GM19468 (cell line): ENCODE data around the gene PPP1R1C.

ENCODE experiments used
- ATAC-seq: cut with Tn5 transposase; IDR thresholded peaks from one replicate; pipeline ENCODE4 v1.9.1; 2021; ENCODE audit warnings: mild to moderate bottlenecking, moderate library complexity, moderate number of reproducible peaks; ENCODE audit not compliant: unreplicated experiment; ENCODE audit errors: extremely low read depth

The PPP1R1C gene

GRCh38 chr2:181970160-181970794 lies 15.4 kb upstream of the PPP1R1C start:
- ATAC-seq = no peak

- no peak for ATAC-seq
These were observed 14.6 kb upstream of the PPP1R1C start for GRCh38 chr2:181971032-181971431.

- no peak for ATAC-seq
These were observed 13.1 kb upstream of the PPP1R1C start for GRCh38 chr2:181972431-181973170.

GRCh38 chr2:181973171-181973783 lies 12.4 kb upstream of the PPP1R1C start:
- ATAC-seq = no peak

- ATAC-seq = no peak
These were observed 7.8 kb upstream of the PPP1R1C start for GRCh38 chr2:181977661-181978350.

- no peak for ATAC-seq
These were observed 7.1 kb upstream of the PPP1R1C start for GRCh38 chr2:181978351-181979150.

- no peak for ATAC-seq
These were observed 1.6 kb upstream of the PPP1R1C start for GRCh38 chr2:181984060-181984459.

GRCh38 chr2:181984814-181985631 lies 630 bp upstream of the PPP1R1C start:
- ATAC-seq = no peak

GRCh38 chr2:181988154-181988924 lies 2.7 kb downstream of the PPP1R1C start:
- ATAC-seq = no peak

GRCh38 chr2:181989099-181989498 lies 3.4 kb downstream of the PPP1R1C start:
- no peak for ATAC-seq

GRCh38 chr2:181991171-181991885 lies 5.7 kb downstream of the PPP1R1C start:
- peak; percentile 90 for ATAC-seq

GRCh38 chr2:181992776-181993175 lies 7.1 kb downstream of the PPP1R1C start:
- peak; percentile 79 for ATAC-seq

- ATAC-seq = no peak
These were observed 9.6 kb downstream of the PPP1R1C start for GRCh38 chr2:181995289-181995688.

GRCh38 chr2:181998041-181998835 lies 12.6 kb downstream of the PPP1R1C start:
- no peak for ATAC-seq

- no peak for ATAC-seq
These were observed 13.4 kb downstream of the PPP1R1C start for GRCh38 chr2:181998891-181999654.

GRCh38 chr2:181999911-182000310 lies 14.3 kb downstream of the PPP1R1C start:
- no peak for ATAC-seq
